MM.1S (cell line): ENCODE data around the gene MANSC4.

ENCODE experiments used
- DNase-seq: peaks from one replicate; pipeline ENCODE4 v3.0.0-alpha.2; 2015
- H2AFZ ChIP-seq: fragments of 300-600 bp; sonication (generic); 2 replicates; pipeline ENCODE4 v1.6.0; 2016; ENCODE audit warnings: antibody characterized with exemption, low read length
- H3F3A ChIP-seq: fragments of 300-600 bp; sonication (generic); 2 replicates; pipeline ENCODE4 v1.6.1; 2016; ENCODE audit warnings: mild to moderate bottlenecking, antibody characterized with exemption, low read length, moderate library complexity, mixed read lengths; ENCODE audit not compliant: insufficient read depth
- H3K27ac ChIP-seq: fragments of 300-600 bp; sonication (generic); 2 replicates; pipeline ENCODE4 v1.5.1; 2016; ENCODE audit warnings: mild to moderate bottlenecking, low read length
- H3K27me3 ChIP-seq: fragments of 300-600 bp; sonication (generic); replicated peaks from 2 replicates; pipeline ENCODE4 v1.6.0; 2016; ENCODE audit warnings: low read length; ENCODE audit not compliant: insufficient read depth
- H3K36me3 ChIP-seq: fragments of 300-600 bp; sonication (generic); replicated peaks from 2 replicates; pipeline ENCODE4 v1.6.1; 2016; ENCODE audit warnings: mild to moderate bottlenecking, low read length, mixed read lengths; ENCODE audit not compliant: insufficient read depth
- H3K4me1 ChIP-seq: fragments of 300-600 bp; sonication (generic); 2 replicates; pipeline ENCODE4 v1.6.1; 2016; ENCODE audit warnings: low read length, mixed read lengths
- H3K4me2 ChIP-seq: fragments of 300-600 bp; sonication (generic); 2 replicates; pipeline ENCODE4 v1.6.0; 2016; ENCODE audit warnings: low read depth, low read length
- H3K4me3 ChIP-seq: fragments of 300-600 bp; sonication (generic); 2 replicates; pipeline ENCODE4 v1.5.1; 2016; ENCODE audit warnings: low read length, mixed read lengths
- H3K79me2 ChIP-seq: fragments of 300-600 bp; sonication (generic); 2 replicates; pipeline ENCODE4 v1.6.1; 2016; ENCODE audit warnings: mixed run types, low read length, mixed read lengths
- H3K9ac ChIP-seq: fragments of 300-600 bp; sonication (generic); 2 replicates; pipeline ENCODE4 v1.6.1; 2016; ENCODE audit warnings: low read length, mixed read lengths
- H3K9me2 ChIP-seq: fragments of 300-600 bp; sonication (generic); replicated peaks from 2 replicates; pipeline ENCODE4 v1.6.1; 2016; ENCODE audit warnings: mild to moderate bottlenecking, low read length, mixed read lengths; ENCODE audit not compliant: insufficient read depth
- H3K9me3 ChIP-seq: fragments of 300-600 bp; sonication (generic); replicated peaks from 2 replicates; pipeline ENCODE4 v1.6.1; 2016; ENCODE audit warnings: mild to moderate bottlenecking, low read length, mixed read lengths; ENCODE audit not compliant: insufficient read depth
- H4K20me1 ChIP-seq: fragments of 300-600 bp; sonication (generic); 2 replicates; pipeline ENCODE4 v1.6.1; 2016; ENCODE audit warnings: mild to moderate bottlenecking, low read length, moderate library complexity, mixed read lengths; ENCODE audit not compliant: insufficient read depth
- CTCF ChIP-seq: fragments of 300-600 bp; sonication (generic); IDR thresholded peaks from 2 replicates; pipeline ENCODE4 v1.5.1; 2016; ENCODE audit warnings: antibody characterized with exemption, low read length, mixed read lengths
- EZH2 ChIP-seq: fragments of 300-600 bp; sonication (generic); optimal IDR thresholded peaks from 2 replicates; pipeline ENCODE3; 2017; ENCODE audit warnings: low read depth, mild to moderate bottlenecking, antibody characterized with exemption, low read length, mixed read lengths
- EZH2phosphoT487 ChIP-seq: fragments of 300-600 bp; sonication (generic); IDR thresholded peaks from 2 replicates; pipeline ENCODE4 v1.6.1; 2018; ENCODE audit warnings: antibody characterized with exemption, low read length

Gene MANSC4

GRCh38 chr12:27821259-27821973 is 41.4 kb upstream of the MANSC4 start:
- Histone ChIP-seq H3K27me3 (no peaks in the 10 kb centered on the region), H3F3A (no peaks in the 10 kb centered on the region), H3K9ac (no peak overlapping the region), H3K4me3 (no peak overlapping the region), H3K27ac (no peak overlapping the region), H2AFZ (no peak overlapping the region), H4K20me1 (no peaks in the 10 kb centered on the region), H3K79me2 (no peaks in the 10 kb centered on the region), H3K4me1 (no peaks in the 10 kb centered on the region), H3K9me2 (no peaks in the 10 kb centered on the region), H3K36me3 (no peaks in the 10 kb centered on the region), H3K9me3 (no peaks in the 10 kb centered on the region), H3K4me2 (peak overlapping the region; percentile 5; the same call in 1 of the 2 replicates)
- peak; percentile 86 for DNase-seq
- TF ChIP-seq EZH2 (no peak), CTCF (peak; percentile 77)

GRCh38 chr12:27820564-27820963 is 40.5 kb upstream of the MANSC4 start:
- Histone ChIP-seq H3K9me2 (no peaks in the 10 kb centered on the region), H3K79me2 (no peaks in the 10 kb centered on the region), H3K4me2 (no peak overlapping the region), H3K9me3 (no peaks in the 10 kb centered on the region), H3K27ac (no peak overlapping the region), H4K20me1 (no peaks in the 10 kb centered on the region), H3F3A (no peaks in the 10 kb centered on the region), H3K27me3 (no peaks in the 10 kb centered on the region), H2AFZ (no peak overlapping the region), H3K36me3 (no peaks in the 10 kb centered on the region), H3K4me1 (no peaks in the 10 kb centered on the region), H3K4me3 (no peak overlapping the region), H3K9ac (no peak overlapping the region)
- no peak for TF ChIP-seq EZH2
- no peak for TF ChIP-seq EZH2phosphoT487
- no peak for TF ChIP-seq CTCF
- no peak for DNase-seq

GRCh38 chr12:27818401-27818918 is 38.4 kb upstream of the MANSC4 start:
- no peaks in the 10 kb centered on the region for H3K9me3 ChIP-seq
- no peak overlapping the region for H3K9ac ChIP-seq
- DNase-seq = no peak
- TF ChIP-seq EZH2 (no peak), EZH2phosphoT487 (no peak), CTCF (no peak)
- H3K4me3 ChIP-seq = no peak overlapping the region
- H3K9me2 ChIP-seq = no peaks in the 10 kb centered on the region
- H3K4me1 ChIP-seq = no peaks in the 10 kb centered on the region
- H3K27me3 ChIP-seq = no peaks in the 10 kb centered on the region
- no peaks in the 10 kb centered on the region for H3K79me2 ChIP-seq
- no peaks in the 10 kb centered on the region for H4K20me1 ChIP-seq
- H3F3A ChIP-seq = no peaks in the 10 kb centered on the region
- H3K27ac ChIP-seq = no peak overlapping the region
- no peaks in the 10 kb centered on the region for H3K36me3 ChIP-seq
- no peak overlapping the region for H3K4me2 ChIP-seq
- no peak overlapping the region for H2AFZ ChIP-seq
